HepG2 (cell line): ENCODE measurements around the gene GNG2. TPM values are rescaled to one million over a fixed set of nuclear protein-coding genes. Genes with fewer than 3 reads are reported as not detected.

Experiments used
- ATAC-seq: fragments of 200-7000 bp; cut with Tn5 transposase; 3 replicates; pipeline ENCODE4 v1.9.1; 2020; ENCODE audit warnings: mild to moderate bottlenecking, moderate library complexity
- BruUV-seq: library from RNA; stranded (reverse); fragments of 400-500 nt; replicated peaks from 2 replicates; lab custom pipeline; 2021; lab: Mats Ljungman, UMichigan
- CTCF ChIA-PET: fragments of 300-600 bp; formaldehyde crosslinking; extraction: SDS; loops from one replicate; lab custom pipeline; 2021; ENCODE audit warnings: low total read pairs, inconsistent platforms, low intra/inter-chr PET ratio; lab: Yijun Ruan, JAX
- POLR2A ChIA-PET: fragments of 350-600 bp; sonication (Branson Sonifier 250); formaldehyde crosslinking; loops from one replicate; lab custom pipeline; 2020; ENCODE audit warnings: antibody characterized with exemption, inconsistent platforms; lab: Yijun Ruan, JAX
- DNase-seq: peaks from one replicate; pipeline ENCODE4 v3.0.0-alpha.2; 2015; ENCODE audit warnings: low spot score
- FAIRE-seq: peaks from 3 replicates; lab custom pipeline; 2011; peaks lifted over from hg19 to GRCh38; lab: Jason Lieb, UNC
- H2AFZ ChIP-seq: one replicate; pipeline ENCODE4 v1.6.1; 2011; ENCODE audit warnings: low read length, inconsistent platforms
- H3K27ac ChIP-seq: fragments of 300-600 bp; 3 replicates; pipeline ENCODE4 v1.8.0; 2011; ENCODE audit warnings: mixed run types, mild to moderate bottlenecking, mixed read lengths, low read length, inconsistent platforms; ENCODE audit not compliant: insufficient read depth; ENCODE audit errors: extremely low read length
- H3K27me3 ChIP-seq, 2 experiments: fragments of 200-600 bp in 1 of 2; 2 replicates in 1 of 2; 3 replicates in 1 of 2; pipeline versions ENCODE4 v1.6.0 to v1.8.0; 2011; ENCODE audit warnings: low read length in 2 of 2, mild to moderate bottlenecking in 2 of 2, moderate library complexity in 2 of 2, inconsistent platforms in 1 of 2; ENCODE audit not compliant: insufficient read depth in 2 of 2, control insufficient read depth in 1 of 2
- H3K36me3 ChIP-seq, 2 experiments: fragments of 200-600 bp in 1 of 2; replicated peaks in 1 of 2; 2 replicates in 1 of 2; 3 replicates in 1 of 2; pipeline versions ENCODE4 v1.5.1 to v1.8.0; 2011; ENCODE audit warnings: low read length in 2 of 2, inconsistent platforms in 1 of 2; ENCODE audit not compliant: insufficient read depth in 2 of 2, control insufficient read depth in 1 of 2
- H3K4me1 ChIP-seq: 2 replicates; pipeline ENCODE4 v1.5.1; 2012; ENCODE audit warnings: low read length, inconsistent platforms; ENCODE audit not compliant: insufficient read depth
- H3K4me2 ChIP-seq: 2 replicates; pipeline ENCODE4 v1.6.0; 2011; ENCODE audit warnings: low read depth, low read length, inconsistent platforms
- H3K4me3 ChIP-seq, 3 experiments: fragments of 200-600 bp in 1 of 3; sonication (generic), shearing (Covaris generic) in 1 of 3; replicated peaks in 1 of 3; 2 replicates each; pipeline ENCODE4 v1.5.1; 2011 to 2016; ENCODE audit warnings: low read length in 3 of 3, inconsistent platforms in 2 of 3, low read depth in 2 of 3, mild to moderate bottlenecking in 2 of 3, control low read depth in 1 of 3, mixed read lengths in 1 of 3; ENCODE audit not compliant: insufficient read depth in 1 of 3
- H3K79me2 ChIP-seq: one replicate; pipeline ENCODE4 v1.6.1; 2011; ENCODE audit warnings: low read length, inconsistent platforms; ENCODE audit not compliant: insufficient read depth
- H3K9ac ChIP-seq: 2 replicates; pipeline ENCODE4 v1.6.0; 2011; ENCODE audit warnings: mild to moderate bottlenecking, low read depth, low read length, inconsistent platforms; ENCODE audit not compliant: insufficient read depth
- H3K9me3 ChIP-seq: 2 replicates; pipeline ENCODE4 v1.5.1; 2012; ENCODE audit warnings: mild to moderate bottlenecking, low read length
- H4K20me1 ChIP-seq: 2 replicates; pipeline ENCODE4 v1.6.0; 2011; ENCODE audit warnings: inconsistent platforms, mild to moderate bottlenecking, low read length, moderate library complexity; ENCODE audit not compliant: insufficient read depth
- ATF1 ChIP-seq: IDR thresholded peaks from 2 replicates; pipeline ENCODE4 v1.6.1; 2016; ENCODE audit warnings: mild to moderate bottlenecking, control low read depth
- CCDC6 ChIP-seq: sonication (generic); formaldehyde crosslinking; IDR thresholded peaks from 2 replicates; pipeline ENCODE4 v1.8.1; 2022; ENCODE audit warnings: mild to moderate bottlenecking, missing genetic modification reagents, moderate library complexity
- HES4 ChIP-seq: sonication (generic); formaldehyde crosslinking; IDR thresholded peaks from 2 replicates; pipeline ENCODE4 v1.9.0; 2021; ENCODE audit warnings: mild to moderate bottlenecking, missing genetic modification reagents, borderline replicate concordance
- NONO ChIP-seq, 2 experiments: fragments of 450-650 bp in 1 of 2; sonication (generic) in 1 of 2; formaldehyde crosslinking in 1 of 2; IDR thresholded peaks in 1 of 2; conservative IDR thresholded peaks in 1 of 2; 2 replicates each; pipeline versions ENCODE4 v1.6.1 to v1.8.0; 2017 to 2022; ENCODE audit warnings: mild to moderate bottlenecking in 1 of 2, missing genetic modification reagents in 1 of 2, moderate library complexity in 1 of 2
- POGK ChIP-seq: sonication (generic); formaldehyde crosslinking; conservative IDR thresholded peaks from 2 replicates; pipeline ENCODE4 v1.8.0; 2022; ENCODE audit warnings: mild to moderate bottlenecking, moderate library complexity, missing genetic modification reagents
- SNAPC2 ChIP-seq: sonication (generic); formaldehyde crosslinking; IDR thresholded peaks from 2 replicates; pipeline ENCODE4 v1.8.1; 2022; ENCODE audit warnings: mild to moderate bottlenecking, missing genetic modification reagents
- ZFP41 ChIP-seq: sonication (generic); formaldehyde crosslinking; IDR thresholded peaks from 2 replicates; pipeline ENCODE4 v1.4.0; 2020; ENCODE audit warnings: mild to moderate bottlenecking, missing genetic modification reagents, borderline replicate concordance
- ZKSCAN1 ChIP-seq: fragments of 150-350 bp; IDR thresholded peaks from 2 replicates; pipeline ENCODE4 v1.6.1; 2014; ENCODE audit warnings: low read length
- ZNF253 ChIP-seq: sonication (generic); formaldehyde crosslinking; IDR thresholded peaks from 2 replicates; pipeline ENCODE4 v1.8.0; 2022; ENCODE audit warnings: mild to moderate bottlenecking, missing genetic modification reagents, borderline replicate concordance
- ZNF333 ChIP-seq: sonication (generic); formaldehyde crosslinking; IDR thresholded peaks from 2 replicates; pipeline ENCODE4 v1.4.0; 2020; ENCODE audit warnings: mild to moderate bottlenecking, missing genetic modification reagents, borderline replicate concordance
- ZNF580 ChIP-seq: IDR thresholded peaks from 2 replicates; pipeline ENCODE4 v1.6.1; 2016; ENCODE audit warnings: low read depth, borderline replicate concordance
- WGBS: methylation state at CpG from one replicate; pipeline ENCODE4 v1.1.6; 2017; ENCODE audit warnings: low lambda C conversion rate; 5-methylcytosine and 5-hydroxymethylcytosine counted together
- in situ Hi-C: cut with HindIII; loops from 2 replicates; pipeline ENCODE4 v1.10.0; 2017; ENCODE audit warnings: low pct_unique_long_range_greater_than_20kb; ENCODE audit not compliant: extremely low pct_ligation_motif_present
- intact Hi-C: fragments of 100-400 bp; cut with micrococcal nuclease; formaldehyde crosslinking; loops from one replicate; pipeline ENCODE4 v1.10.0; 2022; ENCODE audit not compliant: unreplicated experiment
- polyA plus RNA-seq, 8 experiments: library from polyadenylated mRNA; depleted of rRNA in 3 of 8; stranded (reverse) in 7 of 8; unstranded in 1 of 8; fragments of >200 nt; fragmentation: Illumina TruSeq in 4 of 8; extraction: Trizol in 4 of 8; gene quantifications; 2 replicates each; pipeline versions ENCODE4 v1.2.1 to v1.2.3, GENCODE V29; 2011 to 2016; ENCODE audit warnings: low read depth in 4 of 8, missing spikeins in 1 of 8, mixed read lengths in 1 of 8; ENCODE audit not compliant: insufficient read depth in 1 of 8
- total RNA-seq, 5 experiments: library from RNA; depleted of rRNA; stranded (reverse); fragments of >200 nt; fragmentation: Illumina TruSeq; extraction: Trizol; gene quantifications; 2 replicates each; pipeline ENCODE4 v1.2.3, GENCODE V29; 2016; ENCODE audit warnings: low read depth in 1 of 5

GNG2 gene
- total and polyA plus RNA-seq, 2 of the 13 experiments (the other 11 are each of a cell fraction or from before 2014, with no cell fraction given): not detected

- no peak for DNase-seq
- no peaks in the 10 kb centered on the region for H3K4me1 ChIP-seq
- in situ Hi-C loops: no loop called here
- TF ChIP-seq SNAPC2 (CRISPR knock-in tag): no peak
- no peak for TF ChIP-seq POGK (CRISPR knock-in tag)
- TF ChIP-seq ZKSCAN1: no peak
- no peak for TF ChIP-seq ZNF253
- TF ChIP-seq ATF1 (CRISPR knock-in tag): no peak
- TF ChIP-seq NONO (IDR thresholded peaks at IDR 0.05): no peak
- TF ChIP-seq NONO (CRISPR knock-in tag; conservative IDR thresholded peaks at IDR 0.05): no peak
- no peak for TF ChIP-seq ZNF333 (CRISPR knock-in tag)
- H3K9me3 ChIP-seq: no peaks in the 10 kb centered on the region
- no peak overlapping the region for H3K4me2 ChIP-seq
- no peaks in the 10 kb centered on the region for H4K20me1 ChIP-seq
- ATAC-seq: no peak
- CTCF ChIA-PET: no interaction called here
- FAIRE-seq: no peak
- intact Hi-C loops: no loop called here
- WGBS: 5% methylated on average over 3 of the region's 3 CpGs
- H2AFZ ChIP-seq: no peak overlapping the region
- POLR2A ChIA-PET: no interaction called here
- no peak overlapping the region for H3K4me3 ChIP-seq
- H3K27ac ChIP-seq: no peak overlapping the region
- H3K36me3 ChIP-seq: no peaks in the 10 kb centered on the region
- no TSS peak for BruUV-seq
- no peak overlapping the region for H3K9ac ChIP-seq
- peaks cover 0 to 11% of the 10 kb centered on the region in 2 experiments; a peak in 2 of 5 replicates for H3K27me3 ChIP-seq
- H3K79me2 ChIP-seq: no peaks in the 10 kb centered on the region
These were observed 78.4 kb downstream of the GNG2 start for GRCh38 chr14:51938821-51939220.

- in situ Hi-C loops (no loop called here), intact Hi-C loops (no loop called here)
- no peak for DNase-seq
- no peak overlapping the region for H3K9ac ChIP-seq
- WGBS: 3% methylated on average over 6 of the region's 6 CpGs
- no peak overlapping the region for H2AFZ ChIP-seq
- no peaks in the 10 kb centered on the region for H3K4me1 ChIP-seq
- no peak overlapping the region for H3K4me2 ChIP-seq
- no peaks in the 10 kb centered on the region for H3K9me3 ChIP-seq
- ChIA-PET POLR2A (no interaction called here), CTCF (no interaction called here)
- no peaks in the 10 kb centered on the region for H3K79me2 ChIP-seq
- no peak overlapping the region for H3K27ac ChIP-seq
- no peak for FAIRE-seq
- BruUV-seq: no TSS peak
- peaks cover 0 to 8% of the 10 kb centered on the region in 2 experiments; a peak in 1 of 5 replicates for H3K27me3 ChIP-seq
- no peaks in the 10 kb centered on the region for H3K36me3 ChIP-seq
- no peak for ATAC-seq
- no peak overlapping the region for H3K4me3 ChIP-seq
- no peaks in the 10 kb centered on the region for H4K20me1 ChIP-seq
- no peak for TF ChIP-seq HES4 (CRISPR knock-in tag)
- no peak for TF ChIP-seq ZFP41
- no peak for TF ChIP-seq ZNF580 (CRISPR knock-in tag)
- no peak for TF ChIP-seq CCDC6 (CRISPR knock-in tag)
These were observed 78.8 kb downstream of the GNG2 start for GRCh38 chr14:51939226-51939625.
